ENCODE results near the gene IL18R1.

DNA sequence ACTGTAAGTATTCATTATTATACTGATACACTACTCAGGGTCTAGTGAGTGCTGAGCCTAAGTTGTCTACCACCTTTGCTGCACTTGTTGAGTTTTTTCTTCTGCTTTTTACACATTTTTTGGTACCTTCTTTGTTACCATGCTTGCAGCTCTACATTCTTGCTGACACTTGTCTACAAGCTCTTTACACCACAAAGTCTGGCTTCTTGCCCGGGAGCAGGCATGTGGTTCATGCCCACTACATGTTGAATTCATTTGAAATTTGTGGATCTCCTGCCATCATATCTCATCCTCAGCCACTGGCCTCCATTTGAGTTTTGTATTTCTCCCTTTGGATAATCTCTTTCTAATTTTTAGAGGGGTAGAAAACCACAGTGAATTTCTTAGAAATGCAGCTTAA, 29.9 kb downstream of the IL18R1 start:
- TF ChIP-seq CTCF (IDR thresholded peaks at IDR 0.05) (no peak), MAZ (IDR thresholded peaks at IDR 0.05; ENCODE audit: borderline replicate concordance, low read depth, low read length) (no peak), HDAC2 (IDR thresholded peaks at IDR 0.05) (no peak), CEBPB (IDR thresholded peaks at IDR 0.05) (no peak), ELK1 (IDR thresholded peaks at IDR 0.05; ENCODE audit: low read depth, low read length) (no peak), NFE2L2 (conservative IDR thresholded peaks at IDR 0.05; ENCODE audit: low read length) (no peak), RAD21 (conservative IDR thresholded peaks at IDR 0.05 in 1 of 2, IDR thresholded peaks at IDR 0.05 in 1 of 2) (no peak), ZNF302 (CRISPR knock-in tag; IDR thresholded peaks at IDR 0.05) (no peak), EP300 (IDR thresholded peaks at IDR 0.05) (no peak), MAX (IDR thresholded peaks at IDR 0.05) (no peak)
